HEK293 (cell line): ENCODE results near the gene MAML3.

Experiments
- CTCF ChIA-PET: fragments of 350-600 bp; formaldehyde crosslinking; extraction: SDS; loops from one replicate; lab custom pipeline; 2021; ENCODE audit warnings: antibody characterized with exemption; lab: Yijun Ruan, JAX
- POLR2A ChIA-PET: fragments of 300-600 bp; formaldehyde crosslinking; extraction: SDS; loops from one replicate; lab custom pipeline; 2020; ENCODE audit warnings: antibody characterized with exemption, inconsistent platforms; lab: Yijun Ruan, JAX
- H3K27ac ChIP-seq: fragments of 200-500 bp; sonication (Bioruptor generic); 2 replicates; pipeline ENCODE4 v1.5.1; 2014; ENCODE audit warnings: low read depth, low read length, control low read depth, inconsistent platforms; ENCODE audit errors: extremely low read depth
- H3K36me3 ChIP-seq, 2 experiments: fragments of 200-500 bp in 1 of 2; sonication (Bioruptor generic) in 1 of 2; 1 replicate in 1 of 2; 2 replicates in 1 of 2; pipeline ENCODE4 v1.5.1; 2014 to 2017; ENCODE audit warnings: inconsistent platforms in 2 of 2, low read length in 2 of 2; ENCODE audit not compliant: control insufficient read depth in 2 of 2, insufficient read depth in 1 of 2
- H3K4me1 ChIP-seq: fragments of 200-500 bp; sonication (Bioruptor generic); 2 replicates; pipeline ENCODE4 v1.5.1; 2014; ENCODE audit warnings: mild to moderate bottlenecking, low read length, inconsistent platforms; ENCODE audit not compliant: control insufficient read depth, insufficient read depth
- H3K4me3 ChIP-seq: 2 replicates; pipeline ENCODE4 v1.5.1; 2011; ENCODE audit warnings: low read depth, mild to moderate bottlenecking, control low read depth, low read length, moderate library complexity
- H3K9me3 ChIP-seq: fragments of 200-500 bp; sonication (Bioruptor generic); 2 replicates; pipeline ENCODE4 v1.5.1; 2014; ENCODE audit warnings: low read depth, low read length, inconsistent platforms; ENCODE audit not compliant: control insufficient read depth, insufficient read depth
- ATF2 ChIP-seq: fragments of 450-650 bp; formaldehyde crosslinking; IDR thresholded peaks from 2 replicates; pipeline ENCODE4 v1.5.1; 2016; ENCODE audit warnings: missing biosample characterization, missing genetic modification characterization, low read depth
- FEZF1 ChIP-seq: fragments of 450-650 bp; formaldehyde crosslinking; IDR thresholded peaks from 2 replicates; pipeline ENCODE4 v1.5.1; 2016; ENCODE audit warnings: missing biosample characterization, missing genetic modification characterization
- IKZF3 ChIP-seq: fragments of 450-650 bp; IDR thresholded peaks from 2 replicates; pipeline ENCODE4 v1.5.0; 2018; ENCODE audit warnings: missing biosample characterization, mild to moderate bottlenecking, missing genetic modification characterization, moderate library complexity
- KLF7 ChIP-seq: fragments of 450-650 bp; formaldehyde crosslinking; IDR thresholded peaks from 2 replicates; pipeline ENCODE4 v1.5.1; 2016; ENCODE audit warnings: missing biosample characterization, missing genetic modification characterization, borderline replicate concordance
- PRDM4 ChIP-seq: fragments of 450-650 bp; formaldehyde crosslinking; IDR thresholded peaks from 2 replicates; pipeline ENCODE4 v1.5.1; 2017; ENCODE audit warnings: missing biosample characterization, missing genetic modification characterization
- PRDM6 ChIP-seq: fragments of 450-650 bp; formaldehyde crosslinking; IDR thresholded peaks from 2 replicates; pipeline ENCODE4 v1.5.1; 2017; ENCODE audit warnings: missing biosample characterization, missing genetic modification characterization
- REST ChIP-seq: fragments of 450-650 bp; formaldehyde crosslinking; IDR thresholded peaks from 2 replicates; pipeline ENCODE4 v1.5.1; 2016; ENCODE audit warnings: missing biosample characterization, missing genetic modification characterization
- ZBTB21 ChIP-seq: fragments of 450-650 bp; formaldehyde crosslinking; IDR thresholded peaks from 2 replicates; pipeline ENCODE4 v1.5.1; 2017; ENCODE audit warnings: missing biosample characterization, missing genetic modification characterization
- ZNF394 ChIP-seq: fragments of 450-650 bp; formaldehyde crosslinking; IDR thresholded peaks from 2 replicates; pipeline ENCODE4 v1.5.1; 2016; ENCODE audit warnings: missing biosample characterization, missing genetic modification characterization, mild to moderate bottlenecking, moderate library complexity, borderline replicate concordance
- ZNF404 ChIP-seq: fragments of 450-650 bp; formaldehyde crosslinking; IDR thresholded peaks from 2 replicates; pipeline ENCODE4 v1.5.1; 2017; ENCODE audit warnings: missing biosample characterization, missing genetic modification characterization
- ZNF416 ChIP-seq: fragments of 450-650 bp; formaldehyde crosslinking; IDR thresholded peaks from 2 replicates; pipeline ENCODE4 v1.5.1; 2016; ENCODE audit warnings: missing biosample characterization, missing genetic modification characterization
- ZNF433 ChIP-seq: fragments of 450-650 bp; formaldehyde crosslinking; IDR thresholded peaks from 2 replicates; pipeline ENCODE4 v1.5.1; 2016; ENCODE audit warnings: missing biosample characterization, missing genetic modification characterization, low read depth
- ZNF585B ChIP-seq: fragments of 450-650 bp; formaldehyde crosslinking; IDR thresholded peaks from 2 replicates; pipeline ENCODE4 v1.5.1; 2016; ENCODE audit warnings: missing biosample characterization, missing genetic modification characterization
- ZNF629 ChIP-seq: fragments of 450-650 bp; formaldehyde crosslinking; IDR thresholded peaks from 2 replicates; pipeline ENCODE4 v1.5.1; 2017; ENCODE audit warnings: missing biosample characterization, missing genetic modification characterization
- ZNF707 ChIP-seq: fragments of 450-650 bp; formaldehyde crosslinking; IDR thresholded peaks from 2 replicates; pipeline ENCODE4 v1.5.1; 2016; ENCODE audit warnings: missing biosample characterization, missing genetic modification characterization

The MAML3 gene

GRCh38 chr4:139912445-139912844, 241.5 kb downstream of the MAML3 start:
- Histone ChIP-seq H3K9me3 (no peaks in the 10 kb centered on the region), H3K4me3 (no peak overlapping the region), H3K36me3 (no peaks in the 10 kb centered on the region), H3K4me1 (peaks cover 10% of the 10 kb centered on the region; the same call in 1 of the 2 replicates), H3K27ac (no peak overlapping the region)
- TF ChIP-seq ZNF629 (tag by site-specific recombination) = peak; percentile 74
- TF ChIP-seq ZNF585B (tag by site-specific recombination) = no peak
- 0 out of 2 replicates have a peak, but pooled peaks have one; percentile 40 for TF ChIP-seq ZBTB21
- peak; percentile 73 for TF ChIP-seq ATF2 (tag by site-specific recombination)
- ChIA-PET POLR2A (no interaction called here), CTCF (interaction anchor here (0.7 kb wide), 1 partner anchor 80 kb away, joined by 4 read pairs; no protein-coding TSS in a partner anchor)

GRCh38 chr4:139910106-139910505, 243.9 kb downstream of the MAML3 start:
- no peak overlapping the region for H3K4me3 ChIP-seq
- no peaks in the 10 kb centered on the region for H3K36me3 ChIP-seq
- no peak overlapping the region for H3K27ac ChIP-seq
- ChIA-PET CTCF (no interaction called here), POLR2A (no interaction called here)
- no peaks in the 10 kb centered on the region for H3K9me3 ChIP-seq
- no peak for TF ChIP-seq PRDM4
- no peak for TF ChIP-seq ZNF394
- no peak for TF ChIP-seq FEZF1
- no peak for TF ChIP-seq ZNF404 (tag by site-specific recombination)
- TF ChIP-seq ZNF416 (tag by site-specific recombination) = no peak
- TF ChIP-seq ZNF433 (tag by site-specific recombination) = no peak
- TF ChIP-seq REST (tag by site-specific recombination) = no peak
- TF ChIP-seq ZNF707 (tag by site-specific recombination) = no peak
- H3K4me1 ChIP-seq = peaks cover 10% of the 10 kb centered on the region; the same call in 1 of the 2 replicates

GRCh38 chr4:139908636-139909437, 245.1 kb downstream of the MAML3 start:
- CTCF ChIA-PET = interaction anchor here (0.5 kb wide), 1 partner anchor 35 kb away, joined by 3 read pairs; no protein-coding TSS in a partner anchor
- TF ChIP-seq PRDM6 (tag by site-specific recombination) (0 out of 2 replicates have a peak, but pooled peaks have one; percentile 4), IKZF3 (tag by site-specific recombination) (0 out of 2 replicates have a peak, but pooled peaks have one; percentile 17), KLF7 (tag by site-specific recombination) (no peak)
- TF ChIP-seq, all 188 proteins: peak for 2
- Histone ChIP-seq H3K36me3 (no peaks in the 10 kb centered on the region), H3K9me3 (no peaks in the 10 kb centered on the region), H3K27ac (no peak overlapping the region), H3K4me1 (peaks cover 9% of the 10 kb centered on the region; the same call in 1 of the 2 replicates), H3K4me3 (no peak overlapping the region)
- POLR2A ChIA-PET = no interaction called here
